Brain pericyte (primary cell): Measurements from ENCODE around the gene MAP1B.

Experiments
- DNase-seq: peaks from one replicate; pipeline ENCODE4 v3.0.0-alpha.2; 2012; ENCODE audit warnings: low read depth, low spot score

Gene MAP1B

GRCh38 chr5:72133212-72133990 lies 26.1 kb downstream of the MAP1B start:
- DNase-seq: no peak

GRCh38 chr5:72134226-72134899 lies 27.1 kb downstream of the MAP1B start:
- no peak for DNase-seq

GRCh38 chr5:72137826-72138409 lies 30.6 kb downstream of the MAP1B start:
- no peak for DNase-seq

- DNase-seq: peak; percentile 41
Observed at GRCh38 chr5:72138943-72139521, 31.8 kb downstream of the MAP1B start.

DNA sequence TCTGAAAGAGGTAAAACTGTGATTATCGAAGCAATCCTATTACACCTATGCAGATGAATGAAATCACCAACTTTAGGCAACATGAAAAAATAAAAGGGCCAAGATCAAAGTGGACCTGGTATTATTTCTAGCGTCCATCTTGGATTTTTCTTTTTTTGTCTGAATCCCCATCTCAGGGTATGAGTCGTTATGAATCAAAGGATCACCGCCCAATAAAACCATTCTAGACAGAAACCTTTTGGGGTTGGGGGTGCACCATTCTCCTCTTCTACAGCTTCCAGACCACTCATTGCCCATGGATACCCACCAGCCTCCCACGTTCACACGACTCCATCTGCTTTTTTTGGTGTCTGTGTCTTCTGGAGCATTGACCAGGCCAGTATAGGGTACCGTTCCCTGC lies 33.4 kb downstream of the MAP1B start:
- no peak for DNase-seq

DNA sequence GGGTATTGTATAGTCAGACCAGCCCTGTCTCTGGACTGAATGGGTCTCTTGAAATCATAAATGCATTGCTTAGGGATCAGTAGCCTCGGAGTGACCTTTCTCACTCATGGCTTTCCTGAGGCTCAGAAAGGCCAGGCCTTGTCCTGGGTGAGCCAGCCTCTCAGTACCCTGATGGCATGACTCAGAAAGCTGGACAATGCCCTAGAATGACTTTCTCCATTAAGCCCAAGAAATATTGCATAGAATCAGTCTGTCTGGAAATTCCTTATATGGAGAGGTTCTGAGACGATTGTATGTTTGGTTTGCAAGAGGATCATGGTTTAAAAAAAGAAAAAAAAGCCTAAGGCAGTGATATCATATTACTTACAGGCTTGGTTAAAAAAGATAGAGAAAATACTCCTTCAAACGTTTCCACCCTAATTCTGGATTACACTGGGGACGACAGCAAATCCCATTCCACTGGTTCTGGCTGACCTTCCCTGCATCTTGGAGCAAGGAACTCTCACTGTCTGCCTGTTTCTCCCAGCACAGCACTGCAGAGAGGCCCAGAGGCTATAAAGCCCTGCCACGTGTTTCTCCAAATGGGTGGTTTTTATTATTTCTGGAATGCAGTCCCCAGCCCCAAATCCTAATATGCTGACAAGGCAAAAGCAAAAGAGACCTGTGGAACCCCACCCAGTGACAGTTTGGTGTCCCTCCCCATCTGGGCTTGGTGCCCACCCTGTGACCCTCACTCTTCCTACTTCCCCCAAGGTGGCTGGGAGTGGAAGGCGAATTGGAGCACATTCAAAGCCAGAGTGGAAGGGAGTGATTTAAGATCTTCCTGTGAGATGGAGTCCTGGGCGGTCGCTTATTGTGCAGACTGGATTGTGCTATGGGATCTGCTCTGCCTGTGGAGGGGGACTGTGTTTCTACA lies 34.4 kb downstream of the MAP1B start:
- DNase-seq: peak; percentile 66

GRCh38 chr5:72144762-72145161 lies 37.5 kb downstream of the MAP1B start:
- no peak for DNase-seq

DNA sequence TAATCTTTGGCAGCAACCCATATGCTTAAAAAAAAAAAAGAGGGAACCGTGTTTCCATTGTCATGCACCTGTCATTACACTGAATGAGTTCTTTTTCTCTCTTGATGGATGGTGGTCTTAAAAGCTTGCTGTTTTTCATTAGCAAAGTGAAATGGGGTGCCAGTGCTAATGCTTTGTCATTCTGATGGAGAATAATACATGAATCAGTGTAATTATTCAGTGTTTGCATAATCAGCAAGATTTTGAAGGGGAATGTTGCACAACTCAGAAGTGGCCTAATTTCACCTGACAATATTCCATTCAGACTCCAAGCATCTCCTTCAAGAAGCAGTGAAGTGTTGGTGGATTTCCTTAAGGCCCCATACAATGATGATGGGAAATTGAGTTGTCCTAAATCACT lies 38.1 kb downstream of the MAP1B start:
- DNase-seq: no peak

DNA sequence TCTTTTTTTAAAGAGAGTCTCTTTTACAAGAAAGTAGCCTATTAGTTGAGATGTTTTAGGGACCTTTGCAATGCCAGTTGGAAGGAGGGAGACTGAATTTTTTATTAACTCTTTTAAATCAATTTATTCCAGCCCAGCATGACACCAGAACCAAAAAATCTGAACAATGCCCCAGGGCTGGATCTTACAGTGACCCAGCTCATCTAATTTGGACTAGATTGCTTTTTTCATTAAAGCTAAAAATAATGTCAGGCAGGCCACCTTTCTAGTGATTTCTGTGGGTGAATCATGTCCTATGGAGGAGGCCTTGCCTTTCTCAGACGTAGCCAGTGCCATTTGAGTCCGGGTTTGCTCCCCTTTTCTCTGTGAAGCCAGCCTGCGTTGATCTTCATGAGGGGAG lies 38.8 kb downstream of the MAP1B start:
- no peak for DNase-seq

DNA sequence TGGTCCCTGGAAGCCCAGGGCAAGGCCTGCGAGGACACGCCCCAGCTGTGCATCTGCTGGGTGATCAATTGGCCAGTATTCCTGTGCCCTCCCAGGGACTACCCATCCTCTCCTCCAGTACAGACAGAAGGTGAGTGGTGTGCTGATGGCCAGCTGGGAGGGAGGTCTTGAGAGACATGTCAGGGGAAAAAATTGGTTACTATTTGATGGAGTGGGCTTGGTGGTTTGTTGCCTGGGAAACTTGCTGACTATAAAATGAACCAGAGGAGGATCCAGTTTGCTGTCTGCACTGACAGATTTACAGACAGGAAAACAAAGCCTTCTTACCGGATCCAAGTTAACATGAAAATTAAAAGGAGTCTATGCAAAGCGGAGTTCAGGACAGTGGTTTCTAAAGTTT lies 40.3 kb downstream of the MAP1B start:
- no peak for DNase-seq

DNA sequence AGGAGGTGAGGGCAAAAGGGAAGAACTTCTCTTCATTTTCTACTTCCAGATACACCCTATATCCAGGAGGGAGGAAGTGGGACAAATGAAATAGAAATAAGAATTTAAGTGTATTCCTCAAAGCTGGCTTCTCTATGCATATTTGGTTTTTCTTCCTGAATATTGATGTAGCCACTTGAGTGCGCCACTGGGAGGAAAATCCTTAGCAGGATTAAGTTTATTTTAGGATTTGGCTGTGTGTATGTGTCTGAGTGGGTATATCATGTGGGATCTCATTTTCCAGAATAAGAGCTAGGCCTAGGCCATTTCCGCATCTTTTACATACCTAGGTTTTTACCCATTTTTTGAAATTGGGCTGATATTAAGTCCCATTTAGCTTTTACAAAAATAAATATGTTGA lies 42.5 kb downstream of the MAP1B start:
- DNase-seq: no peak

DNA sequence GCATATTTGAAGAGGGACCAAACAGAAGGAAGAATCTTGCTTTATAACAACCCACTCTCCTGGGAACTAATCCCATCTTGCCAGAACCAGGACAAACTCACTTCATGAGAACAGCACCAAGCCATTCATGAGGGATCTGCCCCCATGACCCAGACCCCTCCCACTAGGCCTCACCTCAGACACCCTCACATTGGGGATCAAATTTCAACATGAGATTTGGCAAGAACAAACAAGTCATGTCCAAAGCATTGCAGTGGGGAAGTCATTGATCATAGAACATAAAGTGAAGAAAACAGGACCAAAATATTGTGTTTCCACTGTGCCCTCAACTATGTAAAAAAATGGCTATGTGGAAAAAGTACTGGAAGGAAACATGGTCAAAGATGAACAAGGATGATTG lies 43.9 kb downstream of the MAP1B start:
- DNase-seq: no peak

GRCh38 chr5:72151646-72152045 lies 44.4 kb downstream of the MAP1B start:
- no peak for DNase-seq

- DNase-seq: no peak
Observed at GRCh38 chr5:72152545-72152944, 45.3 kb downstream of the MAP1B start.

DNA sequence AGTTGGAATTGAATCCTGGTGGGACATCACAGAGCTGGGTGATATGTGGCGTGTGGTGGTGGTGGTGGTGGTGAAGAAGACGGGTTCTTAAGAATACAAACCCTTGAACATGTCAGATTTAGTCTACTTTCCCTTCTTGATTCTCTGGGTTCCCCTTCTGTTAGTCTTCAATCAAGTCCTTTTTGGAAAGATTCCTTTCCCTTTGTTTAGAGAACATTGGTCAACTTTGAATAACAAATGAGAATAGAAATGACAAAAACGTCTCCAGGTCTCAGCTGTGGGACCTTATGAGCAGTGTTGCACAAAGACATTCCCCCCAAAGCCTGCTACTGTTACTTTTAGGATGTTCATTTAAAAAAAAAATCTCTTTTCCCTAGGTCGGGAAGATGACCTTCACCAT lies 46.3 kb downstream of the MAP1B start:
- DNase-seq: no peak

DNA sequence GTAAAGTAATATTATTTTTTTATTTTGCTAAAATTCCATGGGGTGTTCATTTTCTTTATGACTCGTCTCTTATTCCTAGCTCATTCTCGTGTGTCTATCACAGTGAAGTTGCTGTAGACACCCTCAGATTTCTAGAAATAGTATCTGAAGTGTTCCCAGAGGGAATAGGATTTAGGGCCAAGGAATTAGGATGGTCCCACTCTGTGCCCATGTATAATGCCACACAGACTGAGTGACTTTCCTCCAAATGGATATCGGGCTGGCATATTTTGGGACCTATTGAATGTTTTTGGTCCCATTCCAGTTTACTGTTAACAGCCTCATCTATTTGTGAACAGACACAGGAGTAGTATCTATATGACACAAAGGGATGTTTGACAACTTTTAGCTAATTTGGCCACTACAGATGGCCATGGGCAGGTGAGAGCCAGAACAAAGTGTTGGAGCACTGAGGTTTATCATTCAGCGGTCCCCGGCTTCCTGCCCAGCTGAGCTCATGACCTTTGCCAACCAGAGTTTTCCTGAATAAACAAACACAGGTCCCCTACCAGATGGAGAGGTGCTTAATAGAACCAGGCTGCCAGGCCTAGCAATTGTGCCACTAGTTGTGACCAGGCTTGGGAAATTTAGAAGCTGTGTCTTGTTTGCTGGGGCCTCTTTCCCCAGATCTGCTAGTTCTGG lies 46.9 kb downstream of the MAP1B start:
- DNase-seq: no peak

- DNase-seq: no peak
Observed at GRCh38 chr5:72156946-72157624, 49.8 kb downstream of the MAP1B start.

GRCh38 chr5:72157625-72157962 lies 50.3 kb downstream of the MAP1B start:
- no peak for DNase-seq

DNA sequence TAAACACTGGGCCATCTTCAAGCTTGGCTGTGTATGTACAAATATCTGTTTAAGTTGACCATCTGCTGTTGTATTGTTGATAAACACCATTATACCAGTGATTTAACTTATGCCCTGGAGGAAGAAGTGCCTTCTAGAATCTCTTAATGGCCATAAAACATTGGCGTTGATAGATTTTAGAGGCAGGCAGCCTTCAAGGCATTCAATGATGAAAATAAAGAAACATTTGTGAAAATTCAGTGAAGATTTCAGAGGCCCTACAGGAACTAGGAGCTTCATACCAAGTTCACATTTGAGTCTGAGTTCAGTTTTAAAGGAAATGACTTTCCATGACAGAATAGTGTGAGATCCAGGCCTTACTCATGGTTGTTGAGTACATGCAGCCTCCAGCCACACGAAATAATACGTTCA lies 52.2 kb downstream of the MAP1B start:
- no peak for DNase-seq

- DNase-seq: no peak
Observed at GRCh38 chr5:72160329-72160728, 53.1 kb downstream of the MAP1B start.

DNA sequence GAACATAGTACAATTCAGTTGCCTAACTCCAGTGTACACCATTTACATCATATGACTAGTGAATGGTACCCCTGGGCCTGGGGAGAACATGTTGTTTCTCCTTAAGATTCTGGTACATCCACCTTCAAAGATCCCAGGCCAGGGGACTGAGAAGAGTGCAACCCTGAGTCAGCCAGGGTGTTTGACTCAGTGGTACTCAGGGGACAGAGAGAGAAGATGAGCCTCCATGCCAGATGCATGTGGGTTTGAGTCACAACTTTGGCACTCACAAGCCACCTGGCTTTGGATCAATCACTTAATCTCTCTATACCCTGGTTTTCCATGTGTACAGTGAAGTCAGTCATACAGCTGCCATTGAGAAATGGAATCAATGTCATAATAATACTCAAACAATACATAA lies 53.7 kb downstream of the MAP1B start:
- no peak for DNase-seq
